Astrocyte of the cerebellum (primary cell): ENCODE data around the gene NADSYN1.

Experiments
- DNase-seq: peaks from one replicate; pipeline ENCODE4 v3.0.0-alpha.2; 2011; ENCODE audit warnings: low read depth
- H3K4me3 ChIP-seq: 2 replicates; pipeline ENCODE4 v1.5.1; 2011; ENCODE audit warnings: mild to moderate bottlenecking, low read depth, low read length, moderate library complexity
- CTCF ChIP-seq: IDR thresholded peaks from 2 replicates; pipeline ENCODE4 v1.5.1; 2012; ENCODE audit warnings: low read length, low read depth, moderate library complexity, mild to moderate bottlenecking; ENCODE audit errors: missing control alignments
- in situ Hi-C: cut with HindIII; loops from 2 replicates; pipeline ENCODE4 v1.10.0; 2017; ENCODE audit warnings: low sequenced_read_pairs

The NADSYN1 gene

DNA sequence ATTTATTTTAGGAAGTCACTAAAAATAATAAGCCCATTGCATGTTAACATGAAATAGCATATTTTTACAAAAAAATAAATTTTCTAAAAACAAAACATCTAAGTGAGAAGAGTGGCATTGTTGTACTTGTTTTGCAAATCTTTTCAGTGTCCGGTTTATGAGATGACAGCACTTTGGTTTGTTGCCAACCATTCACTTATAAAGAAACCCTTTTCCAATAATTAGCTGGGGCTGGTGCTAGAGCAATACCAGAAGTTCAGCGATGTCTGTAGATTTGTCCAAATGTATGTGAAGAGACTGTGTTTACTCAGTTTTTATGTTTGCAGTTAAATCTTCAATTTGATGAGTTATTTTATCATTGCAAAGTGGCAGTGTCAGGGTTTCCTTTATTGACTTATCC is 52.0 kb downstream of the NADSYN1 start:
- in situ Hi-C loops = loop anchor here (5.0 kb wide), 1 partner anchor 42 kb away; the partner anchor contains the start of gene KRTAP5-9
- no peak for DNase-seq

DNA sequence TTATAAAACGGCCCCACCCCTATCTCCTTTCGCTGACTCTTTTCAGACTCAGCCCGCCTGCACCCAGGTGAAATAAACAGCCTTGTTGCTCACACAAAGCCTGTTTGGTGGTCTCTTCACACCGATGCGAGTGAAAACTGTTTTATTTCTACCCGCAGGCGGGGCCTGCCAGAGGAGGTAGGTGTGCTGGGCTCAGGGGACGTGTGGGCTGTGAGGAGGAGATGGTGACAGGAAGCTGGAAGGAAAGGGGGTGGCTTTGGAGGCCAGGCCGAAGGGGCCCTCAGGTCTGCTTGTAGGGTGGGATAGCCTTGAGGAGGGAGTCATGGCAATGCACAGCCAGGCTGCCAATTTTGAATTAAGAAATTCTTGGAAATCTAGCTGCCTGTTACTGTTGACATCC is 52.8 kb downstream of the NADSYN1 start:
- no peak for TF ChIP-seq CTCF
- DNase-seq = no peak

More for the DNA sequence above, 52.0 kb downstream of the NADSYN1 start:
- no peak for TF ChIP-seq CTCF
- no peak overlapping the region for H3K4me3 ChIP-seq

DNA sequence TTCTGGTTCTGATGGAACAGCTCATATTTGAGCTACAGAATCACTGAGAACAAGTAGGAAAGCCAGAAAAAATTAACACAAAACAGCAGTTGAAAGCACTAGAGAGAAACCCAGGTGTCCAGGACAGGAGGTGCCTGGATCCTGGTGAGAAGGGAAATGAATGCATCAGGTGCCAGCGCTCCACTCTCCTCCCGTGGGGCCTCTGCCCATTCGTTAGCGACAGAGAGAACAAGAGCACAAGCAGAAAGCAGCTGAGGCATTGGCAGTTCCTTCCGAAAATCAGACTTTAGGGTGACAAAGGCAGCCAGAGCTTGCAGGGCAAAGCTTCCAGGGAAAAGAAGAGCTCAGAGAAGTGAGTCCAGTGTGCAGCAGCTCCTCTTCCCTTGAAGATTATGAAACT is 54.1 kb downstream of the NADSYN1 start:
- in situ Hi-C loops = loop anchor here (5.0 kb wide), 1 partner anchor 40 kb away; the partner anchor contains the start of gene KRTAP5-9
- TF ChIP-seq CTCF = no peak
- H3K4me3 ChIP-seq = no peak overlapping the region
- DNase-seq = no peak

More for the DNA sequence above, 52.8 kb downstream of the NADSYN1 start:
- in situ Hi-C loops = loop anchor here (5.0 kb wide), 1 partner anchor 42 kb away; the partner anchor contains the start of gene KRTAP5-9
- no peak overlapping the region for H3K4me3 ChIP-seq

DNA sequence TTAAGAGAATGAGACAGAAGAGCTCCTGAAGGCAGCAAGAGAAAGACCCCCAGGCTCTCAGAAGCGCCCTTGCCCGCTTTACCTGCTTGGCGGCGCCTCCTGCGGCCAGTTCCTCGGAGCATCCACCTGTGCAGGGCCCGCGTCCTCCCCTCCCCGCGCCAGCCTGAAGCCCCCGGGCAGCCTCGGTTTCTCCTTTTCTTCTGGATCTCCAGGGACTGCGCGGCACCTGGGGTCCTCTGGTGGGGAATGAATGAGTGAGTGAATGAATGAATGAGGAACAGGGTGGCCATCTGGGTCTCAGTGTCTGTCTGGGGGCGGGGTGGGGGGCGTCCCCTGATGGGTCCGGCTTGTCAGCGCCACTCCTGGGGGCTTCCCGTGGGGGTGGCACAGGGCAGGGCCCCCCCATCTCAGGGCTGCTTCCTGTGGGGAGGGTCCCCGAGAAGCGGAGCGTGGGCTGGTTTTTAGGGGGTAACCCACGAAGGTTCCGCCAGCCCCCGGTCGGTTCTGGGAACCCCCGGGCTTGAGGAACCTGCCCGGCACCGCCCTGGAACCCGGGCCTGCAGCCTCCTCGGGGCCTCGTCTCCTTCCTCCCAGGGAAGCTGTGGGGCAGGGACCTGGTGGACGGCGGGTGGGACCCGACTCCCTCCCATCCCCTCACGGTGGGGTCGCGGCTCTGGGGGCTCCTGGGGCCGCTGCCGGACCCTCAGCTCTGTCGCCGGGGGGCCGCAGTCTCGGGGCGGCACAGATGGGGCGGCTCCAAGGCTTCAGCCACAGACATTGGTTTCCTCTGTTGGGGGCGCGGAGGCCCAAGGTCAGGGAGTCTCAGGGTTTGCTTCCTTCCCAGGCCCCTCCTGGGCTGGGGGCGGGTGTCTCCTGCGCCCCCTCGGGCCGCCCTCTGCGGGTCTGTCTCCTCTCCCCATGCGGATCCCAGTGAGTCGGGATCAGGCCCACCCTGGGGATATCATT is 65.8 kb downstream of the NADSYN1 start:
- DNase-seq = no peak
- in situ Hi-C loops = no loop called here
- no peak overlapping the region for H3K4me3 ChIP-seq
- TF ChIP-seq CTCF = no peak

DNA sequence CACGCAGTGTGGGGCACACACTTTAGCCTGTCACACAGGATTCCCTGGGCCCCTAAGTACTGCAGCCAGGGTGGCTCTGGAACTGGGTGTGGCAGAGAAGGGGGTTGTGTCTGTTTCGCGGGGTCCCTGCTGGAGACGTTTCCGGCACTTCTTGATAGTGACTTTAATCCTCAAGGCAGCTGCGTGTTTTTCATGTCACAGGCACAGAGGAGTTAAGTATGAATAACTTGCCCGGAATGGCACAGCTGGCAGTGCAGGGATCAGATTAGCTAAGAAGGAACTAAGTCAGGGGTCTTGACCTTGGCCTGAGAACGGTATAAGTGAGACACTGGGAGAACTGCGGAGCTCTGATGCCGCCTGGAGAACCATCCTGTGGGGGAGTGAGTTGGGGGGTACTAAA is 66.5 kb downstream of the NADSYN1 start:
- no peak overlapping the region for H3K4me3 ChIP-seq
- TF ChIP-seq CTCF = no peak
- in situ Hi-C loops = no loop called here
- no peak for DNase-seq

- DNase-seq = no peak
- H3K4me3 ChIP-seq = no peak overlapping the region
- no peak for TF ChIP-seq CTCF
- in situ Hi-C loops = no loop called here
Measured at GRCh38 chr11:71525188-71525937, 72.4 kb downstream of the NADSYN1 start.
